HG03571 (cell line): ENCODE data around the gene MYH7.
"Not testable (repeated sequence)": the region's sequence is repeated elsewhere in the genome, so short reads cannot be mapped to it uniquely, and the experiment has no call there.

Experiments
- ATAC-seq: cut with Tn5 transposase; IDR thresholded peaks from one replicate; pipeline ENCODE4 v1.9.1; 2021; ENCODE audit not compliant: unreplicated experiment

MYH7 gene

GRCh38 chr14:23387916-23388882 lies 47.3 kb downstream of the MYH7 start:
- ATAC-seq: no peak

- ATAC-seq: no peak
Observed at GRCh38 chr14:23386999-23387398, 48.5 kb downstream of the MYH7 start.

- not testable (repeated sequence) for ATAC-seq
Observed at GRCh38 chr14:23386266-23386657, 49.2 kb downstream of the MYH7 start.

- no peak for ATAC-seq
Observed at GRCh38 chr14:23385642-23386265, 49.7 kb downstream of the MYH7 start.

- ATAC-seq: no peak
Observed at GRCh38 chr14:23385244-23385641, 50.2 kb downstream of the MYH7 start.

- ATAC-seq: no peak
Observed at GRCh38 chr14:23384364-23385080, 50.9 kb downstream of the MYH7 start.

- no peak for ATAC-seq
Observed at GRCh38 chr14:23382731-23383440, 52.6 kb downstream of the MYH7 start.

- no peak for ATAC-seq
Observed at GRCh38 chr14:23382276-23382675, 53.2 kb downstream of the MYH7 start.

- no peak for ATAC-seq
Observed at GRCh38 chr14:23381871-23382270, 53.6 kb downstream of the MYH7 start.

- no peak for ATAC-seq
Observed at GRCh38 chr14:23380976-23381375, 54.5 kb downstream of the MYH7 start.

GRCh38 chr14:23380197-23380914 lies 55.1 kb downstream of the MYH7 start:
- ATAC-seq: no peak

- ATAC-seq: no peak
Observed at GRCh38 chr14:23379366-23380196, 55.9 kb downstream of the MYH7 start.

- no peak for ATAC-seq
Observed at GRCh38 chr14:23378612-23379220, 56.7 kb downstream of the MYH7 start.

GRCh38 chr14:23377573-23378563 lies 57.6 kb downstream of the MYH7 start:
- no peak for ATAC-seq

GRCh38 chr14:23377198-23377550 lies 58.3 kb downstream of the MYH7 start:
- no peak for ATAC-seq

- ATAC-seq: no peak
Observed at GRCh38 chr14:23376482-23377197, 58.8 kb downstream of the MYH7 start, which contains the start of gene CMTM5. Gene CMTM5 (plus strand): TSS chr14:23377046. CDS start chr14:23377252, 206 bp downstream.
